GM19351 (cell line): ENCODE results near the gene CELA2A.
"Not testable (repeated sequence)": the region's sequence is repeated elsewhere in the genome, so short reads cannot be mapped to it uniquely, and the experiment has no call there.

Experiments
- ATAC-seq: cut with Tn5 transposase; IDR thresholded peaks from one replicate; pipeline ENCODE4 v1.9.1; 2021; ENCODE audit warnings: mild to moderate bottlenecking, moderate library complexity; ENCODE audit not compliant: unreplicated experiment

The CELA2A gene

DNA sequence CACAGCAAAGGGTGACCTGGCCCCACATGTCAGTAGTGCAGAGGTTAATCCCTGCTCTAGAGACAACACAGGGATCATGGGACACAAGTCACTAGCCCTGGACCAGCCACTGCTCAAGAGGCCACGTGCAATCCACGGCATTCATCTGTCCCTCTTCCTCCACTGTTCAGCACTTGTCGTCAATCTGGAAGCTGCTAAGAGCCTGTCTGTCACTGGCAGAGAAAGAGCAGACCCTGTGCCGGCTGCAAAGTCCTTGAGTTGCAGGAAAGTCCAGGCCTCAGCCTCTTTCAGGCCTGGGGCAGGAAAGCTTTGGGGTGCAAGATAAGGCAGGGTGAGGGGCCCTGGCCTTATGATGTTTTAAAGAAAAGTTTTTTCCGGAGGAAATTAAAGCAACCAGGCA, 36.1 kb downstream of the CELA2A start:
- ATAC-seq, result no peak

DNA sequence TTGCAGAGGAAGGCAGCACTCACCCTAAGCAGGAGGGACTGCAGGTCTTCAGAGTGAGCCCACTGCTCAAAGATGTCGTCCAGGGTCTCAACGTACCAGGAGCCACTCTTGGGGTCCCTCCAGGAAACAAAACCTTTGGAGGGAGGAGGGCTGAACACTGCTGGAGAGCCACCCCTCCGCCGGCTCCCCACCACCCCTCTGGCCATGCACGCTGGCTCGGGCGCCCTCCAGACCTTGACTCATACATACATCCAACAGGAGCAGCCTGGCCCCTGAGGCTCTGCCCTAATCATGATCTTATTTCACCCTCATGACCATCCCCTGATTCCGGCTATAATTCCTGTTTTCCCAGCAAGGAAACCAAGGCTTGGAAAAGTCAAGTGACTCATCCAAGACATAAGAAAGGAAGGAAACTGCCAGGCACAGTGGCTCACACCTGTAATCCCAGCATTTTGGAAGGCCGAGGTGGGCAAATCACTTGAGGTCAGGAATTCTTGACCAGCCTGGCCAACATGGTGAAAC, 37.4 kb downstream of the CELA2A start:
- ATAC-seq, result no peak

DNA sequence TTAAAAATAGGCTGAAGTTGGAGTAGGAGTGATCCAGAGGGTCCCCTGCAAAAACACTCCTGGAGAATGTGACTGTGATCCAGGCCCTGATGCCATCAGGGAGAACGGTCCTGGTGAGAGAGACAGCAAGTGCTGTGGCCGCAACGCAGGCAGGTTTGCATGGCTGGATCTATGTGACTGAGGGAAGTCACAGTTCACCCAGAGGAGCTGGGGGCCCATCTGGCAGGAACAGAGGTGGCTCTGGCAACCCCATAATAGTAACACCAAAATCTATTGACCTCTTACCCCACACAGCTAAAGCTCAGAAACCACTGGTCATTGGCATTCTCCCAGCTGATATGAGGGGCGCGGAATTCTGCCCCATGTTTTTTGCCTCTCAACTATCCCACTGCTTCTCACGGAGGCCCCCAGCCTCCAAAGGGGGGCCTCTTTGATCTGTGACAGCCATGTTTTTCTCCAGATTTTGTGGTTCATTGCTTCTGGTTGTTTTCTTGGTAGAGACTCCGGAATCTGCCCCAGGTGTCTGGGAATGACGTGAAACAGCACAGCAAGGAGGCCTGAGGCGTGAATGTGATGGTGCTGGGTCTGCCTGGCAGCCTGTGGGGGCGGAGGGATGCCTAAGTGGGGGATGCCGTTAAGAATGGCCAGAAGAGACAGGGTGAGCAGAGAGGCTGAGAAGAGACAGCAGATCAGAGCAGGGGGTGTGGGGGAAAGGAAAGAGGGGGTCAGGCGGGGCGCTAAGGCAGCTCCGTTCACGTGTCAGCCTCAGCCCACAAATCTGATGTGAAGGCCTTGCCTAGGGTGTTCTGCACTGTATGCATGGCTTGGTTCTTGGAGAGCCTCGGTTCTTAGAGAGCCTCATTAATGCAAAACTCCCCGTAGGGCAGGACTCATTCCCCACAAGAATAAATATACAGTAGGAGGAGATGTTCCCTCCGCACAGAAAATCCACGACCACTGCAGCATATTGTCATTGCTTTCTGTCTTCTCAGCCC, 43.9 kb downstream of the CELA2A start:
- ATAC-seq, result no peak

DNA sequence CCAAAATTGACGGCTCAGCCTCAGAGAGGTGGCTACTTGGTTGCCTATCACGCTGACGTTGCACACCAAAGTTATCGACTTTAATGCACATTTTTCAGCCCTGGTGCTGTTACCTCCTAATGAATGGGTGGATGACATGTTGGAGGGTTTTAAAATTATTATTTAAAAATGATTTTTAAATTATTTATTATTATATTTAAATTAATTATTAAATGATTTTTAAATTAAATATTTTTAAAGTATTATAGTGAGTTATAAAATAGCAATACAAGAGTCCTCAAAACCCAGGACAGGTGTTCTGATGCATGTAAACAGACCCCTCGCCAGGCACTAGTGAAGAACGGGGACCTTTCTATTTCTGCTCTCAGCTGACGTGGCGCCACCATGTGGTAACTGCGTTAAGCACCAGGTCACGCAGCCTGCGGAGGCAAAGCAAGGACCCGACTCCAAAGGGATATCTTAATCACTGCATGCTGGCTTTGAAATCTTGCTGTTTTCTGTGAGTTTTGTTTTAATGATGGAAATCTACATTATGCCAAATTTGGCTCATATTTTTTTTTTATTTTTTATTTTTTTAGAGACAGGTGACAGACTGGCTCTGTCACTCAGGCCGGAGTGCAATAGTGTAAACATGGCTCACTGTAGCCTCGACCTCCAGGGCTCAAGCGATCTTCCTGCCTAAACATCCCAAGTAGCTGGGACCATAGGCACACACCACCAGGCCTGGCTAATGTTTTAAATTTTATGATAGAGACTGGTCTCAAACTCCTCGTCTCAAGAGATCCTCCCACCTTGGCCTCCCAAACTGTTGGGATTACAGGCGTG, 44.9 kb downstream of the CELA2A start:
- no peak for ATAC-seq

DNA sequence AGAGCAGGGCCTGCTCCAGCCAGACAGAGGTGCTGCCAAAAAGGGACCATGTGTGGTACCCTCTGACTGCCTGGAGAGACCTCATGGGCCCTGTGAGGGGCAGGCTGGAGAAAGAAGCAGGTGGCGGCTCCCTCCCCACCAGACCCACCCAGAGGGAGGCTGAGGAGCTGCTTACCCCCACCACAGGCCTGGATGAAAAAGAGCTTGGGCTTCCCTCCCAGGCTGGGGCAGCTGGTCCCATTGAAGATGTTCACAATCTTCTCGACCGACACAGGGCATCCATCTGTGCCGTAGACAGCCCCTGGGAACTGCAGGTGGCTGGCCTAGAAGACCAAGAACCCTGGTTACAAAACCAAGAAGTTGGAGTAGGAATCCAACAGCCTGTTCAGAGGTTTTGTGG, 47.9 kb downstream of the CELA2A start:
- ATAC-seq, result no peak

DNA sequence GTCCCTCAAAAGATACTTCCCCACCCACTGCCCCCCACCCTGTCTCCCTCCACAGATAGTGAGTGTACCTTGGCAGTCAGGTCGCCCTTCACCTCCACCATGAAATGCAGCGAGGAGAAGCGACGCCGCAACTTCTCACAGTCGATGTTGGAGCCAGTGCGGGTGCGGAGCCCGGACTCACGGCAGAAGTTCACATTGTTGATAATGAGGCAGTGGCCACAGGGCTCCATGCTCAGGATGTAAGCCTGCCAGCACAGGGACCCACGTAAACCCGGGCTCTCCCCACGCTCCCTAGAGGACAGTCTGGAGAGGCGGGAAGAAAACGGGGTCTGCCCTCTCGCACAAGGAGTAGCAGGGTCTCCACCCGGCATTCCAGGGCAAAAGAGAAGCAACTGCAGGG, 50.3 kb downstream of the CELA2A start:
- ATAC-seq, result no peak

DNA sequence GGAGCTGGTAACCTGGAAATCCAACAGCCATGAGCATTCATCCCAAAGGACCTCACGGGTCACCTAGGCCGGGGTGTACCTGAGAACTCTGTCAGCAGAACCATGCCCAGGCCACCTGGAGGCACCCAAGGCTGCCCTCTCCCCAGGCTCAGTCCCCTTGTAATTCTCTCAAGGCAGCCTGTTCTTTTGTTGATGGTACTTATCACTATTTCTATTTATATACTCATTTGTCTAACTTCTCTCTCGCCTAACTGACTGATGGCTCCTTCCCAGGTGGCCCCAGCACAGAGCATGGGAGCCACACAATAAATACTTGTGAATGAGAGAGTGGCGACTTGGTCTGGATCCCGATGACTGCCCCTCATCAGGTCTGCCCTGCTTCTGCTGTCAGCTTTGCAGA, 50.7 kb downstream of the CELA2A start:
- ATAC-seq, result no peak

DNA sequence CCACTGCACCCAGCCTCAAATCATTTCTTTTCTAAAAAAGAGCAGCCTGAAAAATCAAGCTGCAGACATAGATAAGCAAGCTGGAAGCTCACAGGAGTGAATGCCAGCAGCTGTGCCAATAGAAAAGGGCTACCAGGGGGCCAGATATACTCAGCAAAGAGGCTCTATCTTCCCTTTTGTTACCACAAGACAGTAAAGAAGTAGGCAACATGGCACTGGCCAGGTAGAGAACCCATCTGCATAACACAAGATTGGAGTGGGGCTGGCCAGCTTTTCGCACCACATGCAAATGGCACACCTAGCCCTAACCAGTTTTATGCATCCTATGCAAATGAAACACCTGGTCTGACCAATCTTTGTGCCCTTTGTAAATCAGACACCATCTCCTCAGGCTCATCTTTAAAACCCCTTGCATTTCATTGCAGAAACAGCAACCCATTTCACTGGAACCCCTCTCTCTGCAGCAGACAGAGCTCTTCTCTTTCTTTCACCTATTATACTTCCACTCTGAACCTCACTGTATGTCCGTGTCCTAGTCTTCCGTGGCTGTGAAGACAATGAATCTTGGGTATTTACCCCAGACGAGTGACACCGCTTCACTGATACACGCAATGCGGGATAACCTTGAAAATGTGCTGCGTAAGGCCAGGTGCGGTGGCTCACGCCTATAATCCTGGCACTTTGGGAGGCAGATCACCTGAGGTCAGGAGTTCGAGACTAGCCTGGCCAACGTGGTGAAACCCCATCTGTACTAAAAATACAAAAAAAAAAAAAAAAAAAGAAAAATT, 52.4 kb downstream of the CELA2A start:
- ATAC-seq, result no peak

DNA sequence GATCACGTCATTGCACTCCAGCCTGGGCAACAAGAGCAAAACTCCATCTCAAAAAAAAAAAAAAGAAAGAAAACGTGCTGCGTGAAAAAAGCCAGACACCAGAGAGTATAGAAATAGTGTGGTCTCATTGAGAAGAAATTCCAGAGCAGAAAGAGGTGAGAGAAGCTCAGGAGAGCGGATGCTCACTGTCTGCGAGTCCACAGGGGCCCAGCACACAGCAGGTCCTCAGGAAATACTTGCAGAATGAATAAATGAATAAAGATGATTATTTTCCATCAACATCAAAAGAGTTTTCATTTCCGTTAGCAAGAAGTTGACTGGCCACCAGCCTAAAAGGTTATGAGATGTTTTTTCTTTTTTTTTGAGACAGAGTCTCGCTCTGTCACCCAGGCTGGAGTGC, 53.1 kb downstream of the CELA2A start:
- no peak for ATAC-seq

DNA sequence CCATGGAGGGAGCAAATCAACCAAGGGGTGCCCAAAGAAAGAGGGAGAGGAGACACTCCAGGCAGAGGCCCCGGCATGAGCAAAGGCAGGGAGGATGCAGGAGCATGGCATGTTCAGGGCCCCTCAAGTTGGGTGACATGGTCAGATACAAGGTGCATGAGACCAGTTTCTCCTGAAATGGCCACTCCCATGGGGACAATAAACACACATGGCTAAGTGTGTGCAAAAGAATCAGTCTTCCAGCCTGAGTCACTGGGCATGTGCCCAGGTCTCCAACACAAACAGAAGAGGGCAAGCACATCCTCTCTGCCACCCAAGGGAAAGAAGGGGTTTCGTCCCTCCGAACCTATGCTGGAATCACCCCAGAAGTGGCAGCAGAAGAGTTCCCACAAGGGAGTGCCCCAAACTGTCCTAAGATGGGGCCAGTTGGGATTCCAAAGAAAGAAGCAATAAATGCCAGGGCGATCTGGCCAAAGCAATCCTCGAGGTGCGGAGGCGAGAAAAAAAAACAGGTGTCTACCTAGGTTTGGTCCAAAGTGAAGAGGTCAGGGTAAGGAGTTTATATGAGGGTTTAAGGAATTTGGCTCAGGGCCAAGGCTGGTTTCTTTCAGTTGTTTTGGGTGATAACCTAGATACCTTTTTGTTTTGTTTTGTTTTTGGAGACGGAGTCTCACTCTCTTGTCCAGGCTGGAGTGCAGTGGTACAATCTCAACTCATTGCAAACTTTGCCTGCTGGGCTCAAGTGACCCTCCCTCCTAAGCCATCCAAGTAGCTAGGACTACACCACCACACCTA, 54.3 kb downstream of the CELA2A start:
- ATAC-seq, result no peak

DNA sequence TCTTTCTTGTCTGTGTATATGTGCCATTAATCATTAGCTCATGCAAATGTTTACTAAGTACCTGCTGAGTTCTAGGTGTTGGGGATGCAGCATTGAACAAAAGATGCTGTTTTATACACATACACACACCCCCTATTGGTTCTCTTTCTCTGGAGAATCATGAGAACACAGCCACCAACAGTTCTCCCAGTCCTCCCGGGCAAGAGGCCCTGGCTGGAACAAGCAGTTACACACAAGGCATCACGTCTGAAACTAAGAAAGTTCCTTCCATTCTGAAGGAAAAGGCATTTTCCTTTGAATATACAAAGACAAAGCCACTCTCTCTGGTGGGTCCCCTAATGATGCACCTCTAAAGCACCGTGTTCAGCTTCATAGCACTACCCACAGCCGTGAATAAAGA, 56.7 kb downstream of the CELA2A start:
- ATAC-seq, result no peak

DNA sequence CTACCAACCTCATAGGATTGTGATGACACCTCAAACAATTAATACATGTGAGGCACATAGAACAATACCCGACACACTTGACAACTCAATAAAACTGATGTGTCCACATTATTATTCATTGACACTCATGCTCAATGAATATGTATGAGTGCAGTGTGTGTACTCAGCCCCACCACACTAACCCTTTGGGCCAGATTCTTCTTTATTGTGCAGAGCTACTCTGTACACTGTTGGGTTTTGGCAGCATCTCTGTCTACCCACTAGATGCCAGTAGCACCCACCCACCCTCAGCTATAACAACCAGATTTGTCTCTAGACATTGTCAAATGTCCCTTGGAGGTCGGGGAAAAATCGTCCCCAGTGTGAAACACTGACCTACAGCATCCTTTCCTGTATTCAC, 57.4 kb downstream of the CELA2A start:
- no peak for ATAC-seq

DNA sequence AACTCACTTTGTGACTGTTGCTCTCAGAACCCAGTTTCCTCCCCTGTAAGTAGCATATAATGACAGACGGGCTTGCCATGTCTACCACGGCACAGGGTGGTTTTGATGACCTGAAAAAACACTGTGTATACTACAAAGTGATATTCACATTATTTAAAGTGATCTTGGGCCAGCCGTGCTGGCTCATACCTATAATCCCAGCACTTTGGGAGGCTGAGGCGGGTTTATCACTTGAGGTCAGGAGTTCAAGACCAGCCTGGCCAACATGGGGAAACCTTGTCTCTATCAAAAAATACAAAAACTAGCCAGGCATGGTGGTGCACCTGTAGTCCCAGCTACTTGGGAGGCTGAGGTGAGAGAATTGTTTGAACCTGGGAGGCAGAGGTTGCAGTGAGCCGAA, 58.0 kb downstream of the CELA2A start:
- ATAC-seq, result not testable (repeated sequence)

DNA sequence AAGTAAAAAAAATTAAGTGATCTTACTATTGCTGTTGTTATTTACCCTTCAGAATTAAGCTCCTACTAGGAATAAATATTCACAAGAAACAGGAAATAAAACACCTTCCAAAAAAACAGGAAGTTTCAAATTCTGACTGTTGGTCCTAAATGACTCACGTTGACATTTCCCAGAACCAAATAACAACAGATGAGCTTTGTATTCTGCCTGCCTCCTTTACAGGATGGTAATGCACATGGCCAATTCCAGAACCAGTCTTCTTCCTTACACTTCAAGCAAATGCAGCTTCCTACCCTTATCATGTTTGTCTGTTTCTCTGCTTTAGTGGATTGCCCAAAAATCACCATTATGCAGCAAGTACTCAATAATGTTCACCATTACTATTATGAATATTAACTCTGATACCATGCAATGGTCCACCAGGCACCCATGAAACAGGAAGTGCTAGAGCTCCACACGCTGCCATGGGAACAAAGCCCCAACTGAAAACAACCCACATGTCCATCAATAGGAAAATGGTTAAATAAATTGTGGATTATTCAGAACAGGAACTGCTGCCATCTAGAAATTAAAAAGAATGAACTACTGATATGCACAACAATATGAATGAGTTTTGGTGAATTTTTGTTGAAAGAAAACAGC, 58.6 kb downstream of the CELA2A start:
- ATAC-seq, result no peak

DNA sequence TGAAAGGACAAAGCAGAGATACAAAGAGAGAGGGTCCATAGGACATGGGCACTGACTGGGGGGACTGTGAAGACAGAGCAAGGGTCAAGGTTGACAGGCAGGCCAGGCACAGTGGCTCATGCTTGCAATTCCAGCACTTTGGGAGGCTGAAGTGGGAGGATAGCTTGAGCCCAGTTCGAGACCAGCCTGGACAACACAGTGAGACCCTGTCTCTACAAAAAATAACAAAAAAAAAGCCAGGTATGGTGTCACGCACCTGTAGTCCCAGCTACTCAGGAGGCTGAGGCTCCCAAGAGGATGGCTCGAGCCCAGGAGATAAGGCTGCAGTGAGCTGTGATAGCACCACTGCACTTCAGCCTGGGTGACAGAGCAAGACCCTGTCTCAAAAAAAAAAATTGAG, 63.1 kb downstream of the CELA2A start:
- ATAC-seq, result no peak

DNA sequence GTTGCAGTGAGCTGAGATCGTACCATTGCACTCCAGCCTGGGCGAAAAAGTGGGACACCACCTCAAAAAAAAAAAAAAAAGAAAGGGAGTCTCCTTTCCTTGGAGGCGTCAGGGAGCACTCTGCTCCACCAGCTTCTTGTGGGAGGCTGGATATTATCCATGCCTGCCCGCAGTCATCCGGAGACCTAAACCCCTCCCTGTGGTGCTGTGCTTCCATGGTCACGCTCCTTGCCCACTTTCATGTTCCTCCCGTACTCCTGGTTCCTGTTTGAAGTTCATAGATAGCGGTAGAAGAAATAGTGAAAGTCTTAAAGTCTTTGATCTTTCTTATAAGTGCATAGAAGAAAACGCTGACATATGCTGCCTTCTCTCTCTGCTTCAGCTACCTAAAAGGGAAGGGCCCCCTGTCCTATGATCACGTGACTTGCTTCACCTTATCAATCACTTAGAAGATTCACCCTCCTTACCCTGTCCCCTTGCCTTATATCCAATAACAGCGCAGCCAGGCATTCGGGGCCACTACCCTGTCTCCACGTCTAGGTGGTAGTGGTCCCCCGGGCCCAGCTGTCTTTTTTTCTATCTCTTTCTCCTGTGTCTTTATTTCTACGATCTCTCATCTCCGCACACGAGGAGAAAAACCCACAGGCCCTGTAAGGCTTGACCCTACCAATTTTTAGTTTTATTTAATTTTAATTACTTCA, 64.8 kb downstream of the CELA2A start:
- ATAC-seq, result not testable (repeated sequence)
